Stomach (tissue), 9 donors: ENCODE measurements around the gene TXNIP. TPM values are rescaled to one million over a fixed set of nuclear protein-coding genes. Genes with fewer than 3 reads are reported as not detected.

Experiments
- DNase-seq, 2 donors: peaks; one replicate each; pipeline versions ENCODE4 v3.0.0 to v3.0.0-alpha.2; 2013 to 2019
- H3K27ac ChIP-seq, 5 donors: fragments of 200-600 bp in 4 of 5; sonication (generic) in 4 of 5; one replicate each; pipeline ENCODE4 v1.5.1; 2013 to 2019; ENCODE audit warnings: mild to moderate bottlenecking in 1 of 5, moderate library complexity in 1 of 5
- H3K27me3 ChIP-seq, 3 donors: fragments of 200-600 bp; sonication (generic); one replicate each; pipeline ENCODE4 v1.5.1; 2017 to 2019; ENCODE audit warnings: mixed run types in 1 of 3
- H3K36me3 ChIP-seq, 4 donors: fragments of 200-600 bp; sonication (generic); 1 replicate in 3 of 4; 2 replicates in 1 of 4; pipeline ENCODE4 v1.5.1; 2016 to 2019
- H3K4me1 ChIP-seq, 4 donors: fragments of 200-600 bp; sonication (generic); one replicate each; pipeline ENCODE4 v1.5.1; 2016 to 2019
- H3K4me3 ChIP-seq, 4 donors: fragments of 200-600 bp; sonication (generic) in 3 of 4; one replicate each; pipeline ENCODE4 v1.5.1; 2016 to 2019; ENCODE audit warnings: mild to moderate bottlenecking in 1 of 4
- H3K9me3 ChIP-seq, 4 donors: fragments of 200-600 bp; sonication (generic); one replicate each; pipeline ENCODE4 v1.5.1; 2016 to 2019
- EP300 ChIP-seq: sonication (generic); formaldehyde crosslinking; IDR thresholded peaks from one replicate; pipeline ENCODE4 v1.6.1; 2017; ENCODE audit warnings: antibody characterized with exemption
- POLR2A ChIP-seq, 4 donors: fragments of 450-650 bp; IDR thresholded peaks; one replicate each; pipeline ENCODE4 v1.6.1; 2016; ENCODE audit warnings: antibody characterized with exemption in 4 of 4, control low read depth in 2 of 4, mild to moderate bottlenecking in 1 of 4, moderate library complexity in 1 of 4
- POLR2AphosphoS5 ChIP-seq, 3 donors: sonication (generic); formaldehyde crosslinking; IDR thresholded peaks; one replicate each; pipeline ENCODE4 v1.6.1; 2016; ENCODE audit warnings: antibody characterized with exemption in 3 of 3
- WGBS, 5 donors: extraction: QIAGEN DNeasy Blood & Tissue Kit in 3 of 5; methylation state at CpG; one replicate each; pipeline versions ENCODE4 v1.1.5 to v1.1.7; 2013 to 2018; 5-methylcytosine and 5-hydroxymethylcytosine counted together
- intact Hi-C: fragments of 100-400 bp; cut with DNase I; formaldehyde crosslinking; loops from one replicate; pipeline ENCODE4 v1.15.1; 2023; ENCODE audit warnings: low total_unique reads
- polyA plus RNA-seq, 3 donors: library from polyadenylated mRNA; stranded (reverse); fragments of 200-250 nt; gene quantifications; one replicate each; pipeline ENCODE4 v1.2.3, GENCODE V29; 2013
- total RNA-seq, 5 donors: library from RNA; depleted of rRNA; stranded (reverse); fragments of >200 nt; gene quantifications; one replicate each; pipeline versions ENCODE4 v1.1.0 to v1.2.3, GENCODE V29; 2014 to 2016
- TF ChIP-seq, protein P1 (sequence below), 7 experiments: fragments of 450-650 bp in 4 of 7; fragments of 200-600 bp in 3 of 7; sonication (generic) in 3 of 7; IDR thresholded peaks; one replicate each; pipeline ENCODE4 v1.5.1; 2016 to 2019; ENCODE audit warnings: antibody characterized with exemption in 7 of 7, control low read depth in 2 of 7, mild to moderate bottlenecking in 1 of 7
- donor health status: healthy with polysubstance abuse.
- donor health status: Bipolar disorder and iron deficiency.
- donor health status: healthy.

Gene TXNIP
- total and polyA plus RNA-seq, 8 donors: 204 to 3,386 (median 622) TPM

DNA sequence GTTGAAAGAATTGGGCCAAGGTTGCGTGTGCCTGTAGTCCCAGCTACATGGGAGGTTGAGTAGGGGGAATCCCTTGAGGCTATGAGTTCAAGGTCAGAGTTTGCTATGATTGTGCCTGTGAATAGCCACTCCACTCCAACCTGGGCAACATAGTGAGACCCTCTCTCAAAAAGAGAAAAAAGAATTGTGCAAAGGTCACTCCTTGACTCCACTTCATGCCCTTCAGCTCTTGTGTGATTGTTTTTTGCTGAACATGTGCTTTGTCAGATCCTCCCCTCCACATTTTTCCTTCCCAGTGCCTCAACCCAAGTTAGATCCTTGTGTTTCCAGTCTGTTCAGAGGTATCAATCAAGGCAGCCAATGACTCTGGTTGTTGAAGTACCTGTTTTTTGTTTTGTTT, 8.5 kb downstream of the TXNIP start:
- H3K9me3 ChIP-seq: no peaks in the 10 kb centered on the region
- H3K27me3 ChIP-seq: no peaks in the 10 kb centered on the region
- H3K36me3 ChIP-seq: peaks cover 6 to 10% (median 9%) of the 10 kb centered on the region in 4 donors
- no peak for DNase-seq
- intact Hi-C loops: no loop called here
- no peak overlapping the region for H3K4me3 ChIP-seq
- TF ChIP-seq, protein P1, sequence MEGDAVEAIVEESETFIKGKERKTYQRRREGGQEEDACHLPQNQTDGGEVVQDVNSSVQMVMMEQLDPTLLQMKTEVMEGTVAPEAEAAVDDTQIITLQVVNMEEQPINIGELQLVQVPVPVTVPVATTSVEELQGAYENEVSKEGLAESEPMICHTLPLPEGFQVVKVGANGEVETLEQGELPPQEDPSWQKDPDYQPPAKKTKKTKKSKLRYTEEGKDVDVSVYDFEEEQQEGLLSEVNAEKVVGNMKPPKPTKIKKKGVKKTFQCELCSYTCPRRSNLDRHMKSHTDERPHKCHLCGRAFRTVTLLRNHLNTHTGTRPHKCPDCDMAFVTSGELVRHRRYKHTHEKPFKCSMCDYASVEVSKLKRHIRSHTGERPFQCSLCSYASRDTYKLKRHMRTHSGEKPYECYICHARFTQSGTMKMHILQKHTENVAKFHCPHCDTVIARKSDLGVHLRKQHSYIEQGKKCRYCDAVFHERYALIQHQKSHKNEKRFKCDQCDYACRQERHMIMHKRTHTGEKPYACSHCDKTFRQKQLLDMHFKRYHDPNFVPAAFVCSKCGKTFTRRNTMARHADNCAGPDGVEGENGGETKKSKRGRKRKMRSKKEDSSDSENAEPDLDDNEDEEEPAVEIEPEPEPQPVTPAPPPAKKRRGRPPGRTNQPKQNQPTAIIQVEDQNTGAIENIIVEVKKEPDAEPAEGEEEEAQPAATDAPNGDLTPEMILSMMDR (IDR thresholded peaks at IDR 0.05): no peak
- TF ChIP-seq POLR2AphosphoS5 (IDR thresholded peaks at IDR 0.05) (peak in 2 of 3 donors; percentile 13 to 43), POLR2A (IDR thresholded peaks at IDR 0.05) (no peak), EP300 (no peak)
- 93 to 100% (median 100%) methylated on average over 1 of the region's 1 CpG for WGBS, 5 donors
- peak overlapping the region in 4 of 5 donors; percentile 53 to 100 (median 94) for H3K27ac ChIP-seq
- H3K4me1 ChIP-seq: peaks cover 50 to 87% (median 72%) of the 10 kb centered on the region in 4 donors

DNA sequence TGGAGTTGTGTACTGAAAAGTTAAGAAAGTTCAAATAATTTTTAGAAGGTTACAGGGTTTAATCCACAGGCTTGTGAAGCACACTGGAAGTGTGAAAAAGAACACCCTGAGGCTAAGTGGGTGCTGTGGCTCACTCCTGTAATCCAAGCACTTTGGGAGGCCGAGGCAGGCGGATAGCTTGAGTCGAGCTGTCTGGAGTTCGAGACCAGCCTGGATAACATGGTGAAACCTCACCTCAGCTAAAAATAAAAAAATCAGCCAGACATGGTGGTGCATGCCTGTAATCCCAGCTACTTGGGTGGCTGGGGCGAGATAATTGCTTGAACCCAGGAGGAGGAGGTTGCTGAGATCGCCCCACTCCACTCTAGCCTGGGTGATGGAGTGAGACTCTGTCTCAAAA, 9.8 kb downstream of the TXNIP start:
- H3K27ac ChIP-seq: peak overlapping the region; percentile 40 to 100 (median 96)
- intact Hi-C loops: no loop called here
- no peaks in the 10 kb centered on the region for H3K9me3 ChIP-seq
- peaks cover 47 to 87% (median 72%) of the 10 kb centered on the region in 4 donors for H3K4me1 ChIP-seq
- no peaks in the 10 kb centered on the region for H3K36me3 ChIP-seq
- H3K4me3 ChIP-seq: no peak overlapping the region
- TF ChIP-seq, protein P1 (IDR thresholded peaks at IDR 0.05): no peak
- no peak for TF ChIP-seq EP300
- no peak for TF ChIP-seq POLR2A (IDR thresholded peaks at IDR 0.05)
- TF ChIP-seq POLR2AphosphoS5 (IDR thresholded peaks at IDR 0.05): no peak
- 89 to 96% (median 92%) methylated on average over 6 of the region's 6 CpGs for WGBS, 5 donors
- DNase-seq: no peak
- H3K27me3 ChIP-seq: no peaks in the 10 kb centered on the region

DNA sequence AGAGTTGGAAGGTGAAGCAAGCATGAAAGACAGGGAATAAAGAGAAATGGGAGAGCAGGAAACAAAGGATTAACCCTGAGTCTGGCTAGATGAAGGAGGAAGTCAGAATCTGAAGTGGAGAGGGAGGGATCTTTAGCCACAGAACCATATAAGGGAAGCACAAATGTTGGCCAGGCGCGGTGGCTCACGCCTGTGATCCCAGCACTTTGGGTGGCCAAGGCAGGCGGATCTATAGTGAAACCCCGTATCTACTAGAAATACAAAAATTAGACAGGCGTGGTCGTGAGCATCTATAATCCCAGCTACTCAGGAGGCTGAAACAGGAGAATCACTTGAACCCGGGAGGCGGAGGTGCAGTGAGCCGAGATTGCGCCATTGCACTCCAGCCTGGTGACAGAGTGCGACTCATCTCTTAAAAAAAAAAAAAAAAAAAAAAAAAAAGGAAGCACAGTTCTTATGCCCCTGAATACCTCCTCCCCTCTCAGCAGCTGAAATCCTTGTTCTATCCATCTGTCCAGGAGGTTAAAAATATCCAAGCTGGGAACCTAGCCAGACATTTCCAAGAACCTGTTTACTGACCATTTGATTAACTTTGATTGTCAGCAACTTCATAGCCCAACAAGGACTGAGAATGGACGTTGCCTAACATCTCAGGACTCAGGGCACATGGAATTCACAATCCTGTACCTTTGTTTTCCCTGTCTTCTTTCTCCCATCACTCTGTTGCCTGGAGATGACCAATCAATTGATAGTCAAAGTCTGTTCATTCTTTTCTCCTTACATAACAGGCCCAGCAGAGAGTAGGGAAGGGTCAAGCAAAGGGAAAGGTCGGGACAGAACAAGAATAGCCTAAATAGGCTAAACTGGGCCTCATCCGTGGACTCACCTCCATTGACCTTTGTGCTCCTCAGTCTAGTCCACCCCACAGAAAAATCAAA, 10.6 kb downstream of the TXNIP start:
- intact Hi-C loops: no loop called here
- H3K27me3 ChIP-seq: no peaks in the 10 kb centered on the region
- H3K36me3 ChIP-seq: no peaks in the 10 kb centered on the region
- H3K4me1 ChIP-seq: peaks cover 52 to 87% (median 73%) of the 10 kb centered on the region in 4 donors
- no peaks in the 10 kb centered on the region for H3K9me3 ChIP-seq
- 28 to 37% (median 29%) methylated on average over 15 of the region's 15 CpGs for WGBS, 5 donors
- no peak for TF ChIP-seq EP300
- peak; percentile 57 to 61 (median 59) for TF ChIP-seq POLR2AphosphoS5 (IDR thresholded peaks at IDR 0.05)
- peak; percentile 52 to 69 for DNase-seq
- peak overlapping the region; percentile 87 to 100 (median 96) for H3K27ac ChIP-seq
- peak overlapping the region in 2 of 4 donors; percentile 16 to 25 for H3K4me3 ChIP-seq

- no peak for TF ChIP-seq POLR2AphosphoS5 (IDR thresholded peaks at IDR 0.05)
- TF ChIP-seq, protein P1 (IDR thresholded peaks at IDR 0.05): no peak
- no peak for TF ChIP-seq EP300
- TF ChIP-seq POLR2A (IDR thresholded peaks at IDR 0.05): no peak
- no peaks in the 10 kb centered on the region for H3K9me3 ChIP-seq
- peaks cover 58 to 87% (median 73%) of the 10 kb centered on the region in 4 donors for H3K4me1 ChIP-seq
- intact Hi-C loops: no loop called here
- no peaks in the 10 kb centered on the region for H3K27me3 ChIP-seq
- H3K4me3 ChIP-seq: peak overlapping the region in 2 of 4 donors; percentile 16 to 25
- WGBS, 5 donors: 41 to 58% (median 55%) methylated on average over 2 of the region's 2 CpGs
- no peaks in the 10 kb centered on the region for H3K36me3 ChIP-seq
- DNase-seq: peak in 1 of 2 donors; percentile 65
- peak overlapping the region; percentile 87 to 100 (median 96) for H3K27ac ChIP-seq
Measured at GRCh38 chr1:145985129-145985501, 11.3 kb downstream of the TXNIP start.
